Measurements from ENCODE around the gene ZDHHC1. TPM values are rescaled to one million over a fixed set of nuclear protein-coding genes. Genes with fewer than 3 reads are reported as not detected.
"Not testable (repeated sequence)": the region's sequence is repeated elsewhere in the genome, so short reads cannot be mapped to it uniquely, and the experiment has no call there.

ZDHHC1 gene
- total RNA-seq, 1 experiment from 2014 or later = 8.5 TPM

DNA sequence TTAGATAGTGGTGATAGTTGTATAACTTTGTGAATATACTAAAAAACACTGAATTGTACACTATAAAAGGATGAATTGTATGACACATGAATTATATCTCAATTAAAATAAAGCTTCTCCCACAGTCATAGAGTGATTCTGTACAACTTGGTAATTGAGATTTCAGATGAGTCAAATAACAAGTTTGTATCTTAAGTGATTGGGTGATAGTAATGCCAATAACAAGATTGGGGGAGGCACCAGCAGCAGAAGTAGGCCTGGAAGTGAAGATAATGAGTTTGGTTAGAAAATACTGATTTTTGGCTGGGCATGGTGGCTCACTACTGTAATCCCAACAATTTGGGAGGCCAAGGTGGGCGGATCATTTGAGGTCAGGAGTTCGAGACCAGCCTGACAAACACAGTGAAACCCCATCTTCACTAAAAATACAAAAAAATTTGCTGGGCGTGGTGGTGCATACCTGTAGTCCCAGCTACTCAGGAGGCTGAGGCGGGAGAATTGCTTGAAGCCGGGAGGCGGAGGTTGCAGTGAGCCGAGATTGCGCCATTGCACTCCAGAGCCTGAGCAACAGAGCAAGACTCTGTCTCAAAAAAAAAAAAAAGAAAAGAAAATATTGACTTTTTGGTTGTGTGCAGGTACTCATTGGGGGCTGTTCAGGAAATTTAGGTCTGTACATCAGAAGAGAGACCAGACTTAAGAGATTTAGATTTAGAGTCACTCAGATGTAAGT, 56.6 kb downstream of the ZDHHC1 start:
- in situ Hi-C loops (cut with HindIII; ENCODE audit: low pct_unique_long_range_greater_than_20kb, low sequenced_read_pairs); DNase-seq (ENCODE audit: low read depth, low spot score): not testable (repeated sequence)

DNA sequence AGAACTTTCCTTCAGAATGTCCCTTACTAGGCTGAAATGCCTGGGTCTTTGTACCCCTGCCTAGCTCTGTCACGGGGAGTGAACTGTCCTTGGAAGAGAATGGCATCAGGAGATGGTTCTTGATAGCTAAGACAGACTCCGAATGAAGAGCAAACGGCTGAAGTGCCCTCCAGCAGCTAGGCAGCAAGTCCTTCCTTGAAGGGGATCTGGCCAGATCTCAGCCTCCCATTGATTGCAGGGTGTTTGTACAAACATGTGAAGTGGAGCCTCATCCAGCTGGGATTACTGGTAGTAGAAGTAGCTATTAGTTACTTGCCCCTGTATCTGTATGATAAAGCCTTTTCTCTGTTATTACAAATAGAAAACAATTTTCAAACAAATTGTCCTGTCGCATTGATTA, 58.7 kb downstream of the ZDHHC1 start:
- in situ Hi-C loops (cut with HindIII; ENCODE audit: low pct_unique_long_range_greater_than_20kb, low sequenced_read_pairs) = no loop called here
- no peak for DNase-seq (ENCODE audit: low read depth, low spot score)

DNA sequence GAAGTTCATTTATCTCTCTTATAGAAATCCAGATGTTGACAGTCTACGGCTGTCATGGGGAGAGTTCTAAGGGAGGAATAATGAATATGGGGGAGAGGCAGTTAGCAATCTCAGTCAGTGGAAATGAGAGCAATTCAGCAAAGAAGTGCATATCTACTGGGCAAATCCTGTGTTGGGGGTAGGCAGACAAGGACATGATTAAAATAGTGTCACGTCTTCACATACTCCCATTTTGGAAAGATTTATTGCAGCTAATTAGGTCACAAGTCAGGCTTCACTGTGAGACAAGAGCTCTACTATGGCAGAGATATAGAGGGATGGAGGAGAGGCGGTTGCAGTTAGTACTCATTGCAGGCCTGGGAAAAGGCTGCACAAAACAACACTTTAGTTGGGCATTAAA, 59.9 kb downstream of the ZDHHC1 start:
- DNase-seq (ENCODE audit: low read depth, low spot score) = no peak
- in situ Hi-C loops (cut with HindIII; ENCODE audit: low pct_unique_long_range_greater_than_20kb, low sequenced_read_pairs) = no loop called here

DNA sequence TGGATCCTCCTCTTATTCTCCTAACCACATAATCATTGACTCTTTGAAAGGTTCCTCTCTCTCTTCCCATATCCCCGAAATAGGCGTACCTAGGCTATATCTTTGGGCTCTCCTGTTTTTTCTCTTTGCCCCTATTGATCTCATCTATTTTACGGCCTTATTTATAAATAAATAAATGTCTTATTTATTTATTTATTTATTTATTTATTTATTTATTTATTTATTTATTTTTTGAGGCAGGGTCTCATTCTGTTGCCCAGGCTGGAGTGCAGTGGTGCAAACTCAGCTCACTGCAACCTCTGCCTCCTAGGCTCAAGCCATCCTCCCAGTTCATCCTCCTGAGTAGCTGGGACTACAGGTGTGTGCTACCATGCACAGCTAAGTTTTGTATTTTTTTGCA, 63.8 kb downstream of the ZDHHC1 start:
- DNase-seq (ENCODE audit: low read depth, low spot score); in situ Hi-C loops (cut with HindIII; ENCODE audit: low pct_unique_long_range_greater_than_20kb, low sequenced_read_pairs): not testable (repeated sequence)

DNA sequence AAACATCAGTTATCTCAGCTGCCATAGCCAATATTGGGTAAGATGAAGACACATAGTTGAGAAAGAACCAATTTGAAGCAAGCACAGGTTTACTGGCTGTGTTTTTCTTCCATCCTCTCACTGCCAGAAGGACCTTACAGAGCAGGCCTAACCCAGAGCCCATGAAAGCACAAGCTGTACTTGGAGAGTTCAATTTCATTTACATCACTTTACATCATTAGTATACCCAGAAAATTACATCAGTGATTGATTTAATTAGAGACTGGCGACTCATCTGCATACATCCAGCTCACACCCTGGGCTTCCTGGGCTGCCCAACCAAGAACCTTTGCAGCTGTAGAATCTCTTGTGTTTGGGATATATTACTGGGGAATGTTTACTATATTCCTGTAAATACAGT, 66.0 kb downstream of the ZDHHC1 start:
- in situ Hi-C loops (cut with HindIII; ENCODE audit: low pct_unique_long_range_greater_than_20kb, low sequenced_read_pairs) = no loop called here
- no peak for DNase-seq (ENCODE audit: low read depth, low spot score)

DNA sequence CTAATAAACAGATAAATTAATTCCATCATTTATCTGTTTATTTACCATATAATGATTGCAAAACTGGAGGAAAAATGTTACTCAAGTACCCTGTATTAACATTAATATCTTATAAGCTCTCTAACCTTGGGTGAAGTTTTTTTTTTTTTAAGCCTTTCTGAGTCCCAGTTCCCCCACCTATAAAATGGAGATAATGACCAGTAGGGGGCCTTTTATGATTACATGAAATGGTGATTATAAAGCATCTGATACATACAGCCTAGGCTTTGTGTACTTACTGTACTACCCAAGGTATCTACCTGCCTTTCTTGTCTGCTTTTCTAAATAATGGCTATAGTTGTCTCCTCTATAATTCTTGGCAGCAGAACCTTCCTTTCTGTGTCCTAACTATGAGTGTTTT, 67.1 kb downstream of the ZDHHC1 start:
- in situ Hi-C loops (cut with HindIII; ENCODE audit: low pct_unique_long_range_greater_than_20kb, low sequenced_read_pairs) = no loop called here
- DNase-seq (ENCODE audit: low read depth, low spot score) = peak; percentile 67

DNA sequence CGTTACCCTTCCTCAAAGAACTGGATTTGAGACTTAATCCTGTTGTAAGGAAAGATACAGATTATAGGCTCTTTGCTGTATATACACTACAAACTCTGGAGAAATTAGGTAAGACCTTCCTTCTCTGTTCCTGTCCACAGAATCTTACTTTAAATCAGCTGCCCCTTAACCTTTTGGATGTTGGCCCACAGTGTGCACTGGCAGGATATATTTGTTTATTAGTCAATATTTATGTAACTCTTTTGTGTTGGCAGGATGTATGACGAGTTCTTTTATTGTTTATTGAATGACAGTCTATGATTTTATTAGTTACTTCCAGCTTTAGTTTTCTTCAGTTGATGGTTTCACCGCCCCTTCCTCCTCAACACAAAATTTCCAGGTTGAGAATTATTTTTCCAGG, 69.9 kb downstream of the ZDHHC1 start:
- in situ Hi-C loops (cut with HindIII; ENCODE audit: low pct_unique_long_range_greater_than_20kb, low sequenced_read_pairs) = no loop called here

DNA sequence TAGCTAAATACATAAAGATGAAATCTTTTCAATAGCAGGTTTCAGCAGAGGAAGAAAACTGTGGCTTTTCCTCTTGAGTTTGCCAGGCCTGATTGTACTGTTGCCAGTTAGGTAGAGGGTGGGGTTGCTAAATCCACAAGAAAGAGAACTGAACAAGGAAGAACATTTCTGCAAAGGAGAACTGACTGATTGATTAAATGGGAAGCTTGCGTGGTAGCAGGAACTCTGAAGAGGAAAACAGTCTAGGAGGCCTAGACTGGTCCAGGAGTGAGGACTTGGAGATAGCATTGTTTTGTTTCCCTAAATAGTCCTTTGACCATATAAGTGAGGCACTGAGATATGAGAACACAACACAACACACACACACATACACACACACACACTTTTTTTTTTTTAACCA, 70.9 kb downstream of the ZDHHC1 start:
- no peak for DNase-seq (ENCODE audit: low read depth, low spot score)
- in situ Hi-C loops (cut with HindIII; ENCODE audit: low pct_unique_long_range_greater_than_20kb, low sequenced_read_pairs) = no loop called here

More for the DNA sequence above, 69.9 kb downstream of the ZDHHC1 start:
- no peak for DNase-seq (ENCODE audit: low read depth, low spot score)

Small RNAs within 50 kb of the gene (small RNA-seq; reads per million reads assigned to genes)
- 0 reads per million in 2 experiments for gene RNU1-123P

Other genes with a start within 250 kb of the ZDHHC1 start
- 7.8 and 13.2 TPM in 2 replicates for gene NOL3, start 245.9 kb downstream of the ZDHHC1 start, total RNA-seq (2014; rRNA removed; shearing (Covaris generic))
- gene MATCAP1, start 232.5 kb downstream of the ZDHHC1 start, total RNA-seq (2014; rRNA removed; shearing (Covaris generic)) = 3.9 and 4.4 TPM in 2 replicates
- gene EXOC3L1, start 226.3 kb downstream of the ZDHHC1 start, total RNA-seq (2014; rRNA removed; shearing (Covaris generic)) = not detected in 2 replicates
- gene E2F4, start 224.3 kb downstream of the ZDHHC1 start, total RNA-seq (2014; rRNA removed; shearing (Covaris generic)) = 50.8 and 73.6 TPM in 2 replicates
- gene ELMO3, start 217.3 kb downstream of the ZDHHC1 start, total RNA-seq (2014; rRNA removed; shearing (Covaris generic)) = 0.61 and 0.90 TPM in 2 replicates
- gene TMEM208, start 189.3 kb downstream of the ZDHHC1 start, total RNA-seq (2014; rRNA removed; shearing (Covaris generic)) = 60.7 and 75.5 TPM in 2 replicates
- gene FHOD1, start 169.0 kb downstream of the ZDHHC1 start, total RNA-seq (2014; rRNA removed; shearing (Covaris generic)) = 10.5 and 11.3 TPM in 2 replicates
- gene SLC9A5, start 167.5 kb downstream of the ZDHHC1 start, total RNA-seq (2014; rRNA removed; shearing (Covaris generic)) = 0.21 and 0.37 TPM in 2 replicates
- gene PLEKHG4, start 136.9 kb downstream of the ZDHHC1 start, total RNA-seq (2014; rRNA removed; shearing (Covaris generic)) = 10.5 and 12.9 TPM in 2 replicates
- 0.19 TPM in 1 of 2 replicates, not detected in the other for gene KCTD19, start 89.7 kb downstream of the ZDHHC1 start, total RNA-seq (2014; rRNA removed; shearing (Covaris generic))
- 0.64 and 1.1 TPM in 2 replicates for gene LRRC36, start 89.7 kb downstream of the ZDHHC1 start, total RNA-seq (2014; rRNA removed; shearing (Covaris generic))
- 0.16 and 0.55 TPM in 2 replicates for gene TPPP3, start 23.0 kb downstream of the ZDHHC1 start, total RNA-seq (2014; rRNA removed; shearing (Covaris generic))
- gene HSD11B2, start 14.6 kb upstream of the ZDHHC1 start, total RNA-seq (2014; rRNA removed; shearing (Covaris generic)) = 0.32 TPM in 1 of 2 replicates, not detected in the other
- 145 and 151 TPM in 2 replicates for gene ATP6V0D1, start 64.7 kb upstream of the ZDHHC1 start, total RNA-seq (2014; rRNA removed; shearing (Covaris generic))
- gene AGRP, start 67.1 kb upstream of the ZDHHC1 start, total RNA-seq (2014; rRNA removed; shearing (Covaris generic)) = not detected in 2 replicates
- gene RIPOR1, start 112.4 kb upstream of the ZDHHC1 start, total RNA-seq (2014; rRNA removed; shearing (Covaris generic)) = 3.6 and 9.4 TPM in 2 replicates
- 25.9 and 26.4 TPM in 2 replicates for gene CTCF, start 146.0 kb upstream of the ZDHHC1 start, total RNA-seq (2014; rRNA removed; shearing (Covaris generic))
- 0.16 and 0.40 TPM in 2 replicates for gene CARMIL2, start 228.7 kb upstream of the ZDHHC1 start, total RNA-seq (2014; rRNA removed; shearing (Covaris generic))
- gene ACD, start 243.8 kb upstream of the ZDHHC1 start, total RNA-seq (2014; rRNA removed; shearing (Covaris generic)) = 17.4 and 18.3 TPM in 2 replicates
- gene PARD6A, start 244.5 kb upstream of the ZDHHC1 start, total RNA-seq (2014; rRNA removed; shearing (Covaris generic)) = 0.34 and 0.51 TPM in 2 replicates

Data from SK-MEL-5 (cell line).